ENCODE results near the gene OR1J1.
A peak's percentile ranks its signal among the peaks of the same experiment; 100 is the strongest.

The OR1J1 gene

DNA sequence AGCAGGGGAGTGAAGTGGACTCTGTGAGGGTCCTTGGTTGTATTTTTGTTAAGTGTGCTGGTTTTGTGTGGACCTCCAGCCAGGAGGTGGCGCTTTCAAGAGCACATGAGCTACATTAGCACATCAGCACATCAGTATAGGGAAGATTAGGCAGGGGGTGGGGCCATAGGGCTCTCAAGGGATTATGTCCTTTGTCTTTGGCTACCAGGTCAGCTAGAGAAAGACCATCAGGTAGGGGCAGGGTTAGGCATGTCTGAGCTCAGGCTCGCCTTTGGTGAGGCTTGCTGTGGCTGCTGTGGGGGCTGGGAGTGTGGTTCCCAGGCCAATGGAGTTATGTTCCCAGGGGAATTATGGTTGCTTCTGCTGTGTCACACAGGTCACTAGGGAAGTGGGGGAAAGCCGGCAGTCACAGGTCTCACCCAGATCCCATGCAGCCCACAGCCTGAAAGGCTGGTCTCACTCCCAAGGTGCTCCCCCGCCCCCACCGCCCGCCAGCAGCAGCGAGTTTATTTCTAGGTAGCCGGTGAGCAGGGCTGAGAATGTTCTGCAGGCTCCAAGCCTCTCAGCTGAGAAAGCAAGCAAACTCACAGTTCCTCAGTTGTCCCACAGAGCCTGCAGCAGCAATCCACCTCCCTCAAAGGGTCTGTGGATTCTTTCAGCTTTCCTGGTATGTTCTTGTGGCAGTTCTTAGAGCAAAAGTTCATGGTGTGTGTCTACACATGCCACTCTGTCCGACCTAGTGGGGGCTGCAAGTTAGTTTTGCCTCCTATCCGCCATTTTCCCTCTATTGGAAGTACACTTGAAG, 13.7 kb downstream of the OR1J1 start:
- Mint-ChIP-seq H3K4me3 (peak overlapping the region; percentile 88), H3K4me1 (peaks cover 9% of the 10 kb centered on the region), H3K9me3 (no peaks in the 10 kb centered on the region), H3K27ac (peak overlapping the region; percentile 93), H3K27me3 (peaks cover 22% of the 10 kb centered on the region), H3K36me3 (no peaks in the 10 kb centered on the region)

- H3K4me3 Mint-ChIP-seq, result no peak overlapping the region
- H3K27ac Mint-ChIP-seq, result no peak overlapping the region
These were observed 19.9 kb downstream of the OR1J1 start for GRCh38 chr9:122457787-122458186.

GRCh38 chr9:122456123-122456522, 21.6 kb downstream of the OR1J1 start:
- no peak overlapping the region for H3K27ac Mint-ChIP-seq
- no peaks in the 10 kb centered on the region for H3K36me3 Mint-ChIP-seq
- H3K9me3 Mint-ChIP-seq, result no peaks in the 10 kb centered on the region
- peaks cover 19% of the 10 kb centered on the region for H3K27me3 Mint-ChIP-seq
- no peaks in the 10 kb centered on the region for H3K4me1 Mint-ChIP-seq
- H3K4me3 Mint-ChIP-seq, result no peak overlapping the region

More at GRCh38 chr9:122457787-122458186, 19.9 kb downstream of the OR1J1 start:
- no peaks in the 10 kb centered on the region for H3K9me3 Mint-ChIP-seq
- peaks cover 29% of the 10 kb centered on the region for H3K27me3 Mint-ChIP-seq
- H3K4me1 Mint-ChIP-seq, result no peaks in the 10 kb centered on the region
- no peaks in the 10 kb centered on the region for H3K36me3 Mint-ChIP-seq

DNA sequence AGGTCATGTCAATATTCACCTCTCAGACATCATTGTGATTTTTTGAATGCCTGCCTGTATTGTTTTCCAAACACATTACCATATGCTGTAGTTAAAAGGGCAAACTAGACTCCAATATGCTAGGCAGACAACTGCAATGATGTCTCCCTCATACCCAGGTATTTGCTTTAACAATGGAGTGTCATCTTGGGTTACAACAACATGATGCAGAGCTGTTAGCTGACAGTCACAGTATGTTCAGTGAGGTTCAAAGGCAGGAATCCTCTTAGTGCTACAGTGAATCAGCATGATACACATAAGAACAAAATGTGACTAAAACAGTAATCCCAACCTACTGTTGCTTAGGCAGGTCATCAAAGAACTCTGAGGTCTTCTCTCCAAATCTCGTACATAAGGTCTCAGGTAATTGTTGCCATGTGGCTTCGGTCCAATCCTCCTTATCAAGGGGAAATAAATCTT, 24.0 kb downstream of the OR1J1 start:
- Mint-ChIP-seq H3K4me1 (no peaks in the 10 kb centered on the region), H3K9me3 (no peaks in the 10 kb centered on the region), H3K27ac (no peak overlapping the region), H3K36me3 (no peaks in the 10 kb centered on the region), H3K27me3 (peaks cover 9% of the 10 kb centered on the region), H3K4me3 (no peak overlapping the region)

DNA sequence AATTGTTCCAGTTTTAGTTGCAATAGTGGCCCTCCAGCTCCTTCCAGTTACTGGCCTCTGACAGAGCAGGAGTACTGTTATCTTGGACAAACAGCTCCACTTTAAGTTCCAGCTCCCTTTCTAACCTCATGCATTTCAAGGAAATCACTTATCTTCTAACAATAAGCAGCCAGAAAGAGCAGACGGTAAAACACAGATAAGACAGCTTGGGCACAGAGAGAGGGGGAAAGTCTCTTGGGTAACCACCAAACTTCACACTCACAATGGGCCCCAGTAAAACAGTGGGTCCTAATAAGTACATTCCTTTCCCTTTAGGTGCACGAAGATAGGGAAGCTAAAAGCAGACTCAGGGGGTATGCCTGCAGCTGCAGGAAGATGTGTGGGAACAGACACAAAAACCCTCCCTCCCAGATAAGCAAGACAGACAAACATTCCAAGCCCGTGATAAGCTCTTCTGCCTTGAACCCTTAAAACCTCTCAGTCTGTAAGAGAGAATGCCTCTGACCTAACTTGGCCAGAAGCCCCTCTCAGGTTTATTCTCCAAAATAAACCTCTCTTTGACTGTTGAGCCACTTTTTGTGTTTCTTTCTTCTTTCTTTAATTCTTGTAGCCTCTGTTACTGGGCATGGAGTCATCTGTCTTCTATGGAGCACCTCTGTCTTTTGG, 30.8 kb downstream of the OR1J1 start:
- H3K27ac Mint-ChIP-seq, result no peak overlapping the region
- H3K4me3 Mint-ChIP-seq, result no peak overlapping the region
- no peaks in the 10 kb centered on the region for H3K4me1 Mint-ChIP-seq
- H3K36me3 Mint-ChIP-seq, result no peaks in the 10 kb centered on the region
- peaks cover 14% of the 10 kb centered on the region for H3K27me3 Mint-ChIP-seq
- H3K9me3 Mint-ChIP-seq, result no peaks in the 10 kb centered on the region

DNA sequence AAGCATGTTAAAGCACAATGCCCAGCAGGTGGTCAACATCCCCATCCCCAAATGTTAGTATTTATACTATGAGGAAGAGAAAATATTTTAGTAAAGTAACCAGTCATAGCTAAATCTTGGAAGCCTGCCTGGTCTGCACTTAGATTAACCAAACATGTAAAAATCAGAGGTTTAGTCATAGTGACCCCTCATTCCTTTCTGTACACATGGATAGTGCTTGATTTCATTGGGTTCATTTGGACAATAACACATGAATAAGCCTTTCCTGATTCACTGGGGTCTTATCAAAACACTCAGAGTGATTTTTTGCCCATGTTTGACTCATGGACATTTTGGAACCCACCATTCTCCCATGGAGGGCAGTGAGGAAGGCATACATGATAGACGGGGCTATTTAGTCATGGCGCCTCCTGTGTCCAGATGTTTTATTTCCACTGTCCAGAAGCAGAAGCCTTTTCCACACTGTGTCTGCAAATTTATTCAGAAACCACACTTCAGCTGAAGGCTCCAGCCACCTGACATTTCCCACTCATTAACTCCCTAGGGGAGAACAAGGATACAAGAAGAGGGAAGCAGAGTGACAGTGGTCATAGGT, 32.5 kb downstream of the OR1J1 start:
- no peak overlapping the region for H3K27ac Mint-ChIP-seq
- no peaks in the 10 kb centered on the region for H3K36me3 Mint-ChIP-seq
- H3K27me3 Mint-ChIP-seq, result peaks cover 17% of the 10 kb centered on the region
- H3K4me1 Mint-ChIP-seq, result no peaks in the 10 kb centered on the region
- no peak overlapping the region for H3K4me3 Mint-ChIP-seq
- H3K9me3 Mint-ChIP-seq, result no peaks in the 10 kb centered on the region

DNA sequence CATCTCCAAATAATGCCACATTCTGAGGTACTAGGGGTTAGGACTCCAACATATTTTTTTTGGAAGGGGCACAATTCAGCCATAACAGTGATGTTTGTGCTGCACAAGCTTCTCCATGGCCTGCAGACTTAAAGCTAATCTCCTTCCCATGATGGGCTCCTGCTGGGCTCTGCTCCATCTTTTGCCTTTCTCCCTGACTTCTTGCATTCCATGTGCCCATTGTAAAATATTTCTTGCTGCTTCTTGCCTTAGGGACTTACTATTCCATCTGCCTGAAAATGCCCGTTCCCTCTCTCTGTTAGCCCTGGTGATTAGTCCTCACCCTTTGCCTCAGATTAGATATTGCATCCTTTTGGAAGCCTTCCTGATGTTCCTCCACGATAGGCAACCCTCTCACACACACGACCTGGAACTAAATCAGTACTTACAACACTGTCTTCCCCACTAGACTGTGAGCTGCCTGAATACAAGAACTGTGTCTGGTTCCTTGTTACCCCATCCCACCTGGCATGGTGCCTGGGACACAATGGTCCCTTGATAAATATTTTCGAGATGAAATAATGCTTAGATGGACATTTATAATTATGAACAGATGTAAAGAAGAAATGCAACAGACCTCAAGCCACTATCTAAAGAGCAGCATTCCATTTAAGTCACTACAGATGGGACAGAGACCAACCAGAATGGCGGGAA, 33.5 kb downstream of the OR1J1 start:
- Mint-ChIP-seq H3K4me1 (no peaks in the 10 kb centered on the region), H3K4me3 (no peak overlapping the region), H3K27ac (no peak overlapping the region), H3K27me3 (peaks cover 17% of the 10 kb centered on the region), H3K9me3 (no peaks in the 10 kb centered on the region), H3K36me3 (no peaks in the 10 kb centered on the region)

DNA sequence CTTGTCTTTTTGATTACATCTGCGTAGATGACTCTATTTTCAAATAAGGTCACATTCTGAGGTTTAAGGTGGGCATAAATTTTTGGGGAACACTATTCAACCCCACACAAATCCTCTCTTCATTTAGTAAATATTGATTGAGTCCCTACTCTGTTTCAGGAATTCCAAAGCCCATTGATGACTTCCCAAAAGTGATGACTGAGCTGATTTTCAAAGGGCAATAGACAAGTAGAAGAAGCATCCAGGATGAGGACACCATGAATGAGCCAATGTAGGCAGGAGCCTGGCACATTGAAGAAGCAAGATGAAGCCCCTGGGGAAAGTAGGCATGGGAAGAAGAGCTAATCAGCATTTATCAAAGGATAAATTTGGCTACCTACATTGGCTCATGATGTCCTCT, 35.2 kb downstream of the OR1J1 start:
- no peaks in the 10 kb centered on the region for H3K4me1 Mint-ChIP-seq
- H3K27ac Mint-ChIP-seq, result no peak overlapping the region
- no peaks in the 10 kb centered on the region for H3K36me3 Mint-ChIP-seq
- no peaks in the 10 kb centered on the region for H3K9me3 Mint-ChIP-seq
- H3K4me3 Mint-ChIP-seq, result no peak overlapping the region
- H3K27me3 Mint-ChIP-seq, result peaks cover 19% of the 10 kb centered on the region

Measured in activated naive CD4-positive, alpha-beta T cell treated with anti-CD3 and anti-CD28 coated beads, Interleukin-2, amount 50 U/mL, for 24 hours (primary cell).